HG02623 (cell line): Measurements from ENCODE around the gene ATXN1.
"Not testable (repeated sequence)": the region's sequence is repeated elsewhere in the genome, so short reads cannot be mapped to it uniquely, and the experiment has no call there.

Experiments used
- ATAC-seq: cut with Tn5 transposase; IDR thresholded peaks from one replicate; pipeline ENCODE4 v1.9.1; 2021; ENCODE audit warnings: moderate library complexity; ENCODE audit not compliant: unreplicated experiment

ATXN1 gene

DNA sequence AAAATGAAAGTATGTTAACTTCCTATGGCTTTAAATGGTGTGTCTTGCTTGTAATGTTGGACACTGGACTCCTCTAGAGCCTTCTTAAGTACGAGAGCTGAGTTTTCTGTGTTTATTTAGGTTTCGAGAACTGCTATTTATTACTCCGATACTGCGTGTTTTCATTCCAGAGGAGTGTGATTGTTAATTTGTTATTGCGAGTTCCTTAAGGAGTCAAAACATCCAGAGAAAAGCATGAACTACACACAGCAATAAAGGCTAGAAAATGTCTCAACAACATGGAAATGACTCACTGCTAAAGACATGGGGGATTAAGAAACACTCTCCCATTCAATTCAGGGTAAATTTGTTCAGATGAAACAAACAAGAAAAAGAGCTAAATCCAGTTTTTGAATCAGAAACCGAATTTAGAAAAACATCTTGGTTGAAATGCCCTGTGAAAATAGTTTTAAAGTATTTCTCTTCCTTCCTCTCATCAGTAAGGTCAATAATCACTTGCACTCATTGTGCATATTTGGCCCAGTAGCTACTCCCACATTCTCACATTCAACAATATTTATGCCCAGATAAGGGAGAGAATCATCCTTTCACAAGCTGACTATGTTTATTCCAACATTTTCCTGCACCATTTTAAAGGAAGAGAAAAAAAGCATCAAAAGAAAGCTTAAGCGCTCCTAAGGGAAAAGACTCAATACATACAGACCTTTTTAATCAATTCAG is 36.0 kb downstream of the ATXN1 start:
- no peak for ATAC-seq

DNA sequence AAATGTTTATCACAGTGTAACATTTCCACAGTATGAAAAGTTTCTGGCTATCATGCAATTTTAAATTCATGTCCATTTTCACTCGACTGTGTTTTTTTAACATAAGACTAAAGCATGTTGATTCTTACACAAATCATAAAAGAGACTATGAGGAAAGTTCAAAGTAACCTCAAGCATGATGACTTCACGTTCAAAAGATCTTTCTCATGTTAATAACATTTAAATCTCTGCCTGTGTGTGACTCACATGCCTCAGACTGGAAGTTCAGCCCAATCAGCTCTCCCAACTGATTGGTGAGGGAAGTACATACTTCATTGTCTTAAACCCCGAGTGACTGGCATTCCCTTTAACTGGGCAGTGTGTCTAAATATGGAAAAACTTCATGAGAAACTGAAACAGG is 37.4 kb downstream of the ATXN1 start:
- ATAC-seq: no peak

DNA sequence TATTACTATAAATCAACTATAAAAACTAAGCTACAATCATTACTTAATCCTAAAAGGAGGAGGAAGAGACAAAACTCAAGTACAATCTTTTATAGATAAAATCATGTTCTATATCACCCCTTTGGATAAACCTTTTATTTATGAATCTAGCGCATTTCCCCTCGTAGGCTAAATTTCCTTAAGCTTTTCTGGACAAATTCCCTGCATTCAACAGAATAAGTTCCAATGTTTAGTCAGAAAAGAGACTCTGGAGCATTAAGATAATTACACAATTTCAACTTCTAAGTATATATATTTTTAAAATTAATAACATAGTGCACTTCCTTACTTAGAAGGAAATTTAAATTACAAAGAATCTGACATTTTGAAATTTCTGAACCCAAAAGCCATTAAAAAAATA is 37.9 kb downstream of the ATXN1 start:
- ATAC-seq: no peak

DNA sequence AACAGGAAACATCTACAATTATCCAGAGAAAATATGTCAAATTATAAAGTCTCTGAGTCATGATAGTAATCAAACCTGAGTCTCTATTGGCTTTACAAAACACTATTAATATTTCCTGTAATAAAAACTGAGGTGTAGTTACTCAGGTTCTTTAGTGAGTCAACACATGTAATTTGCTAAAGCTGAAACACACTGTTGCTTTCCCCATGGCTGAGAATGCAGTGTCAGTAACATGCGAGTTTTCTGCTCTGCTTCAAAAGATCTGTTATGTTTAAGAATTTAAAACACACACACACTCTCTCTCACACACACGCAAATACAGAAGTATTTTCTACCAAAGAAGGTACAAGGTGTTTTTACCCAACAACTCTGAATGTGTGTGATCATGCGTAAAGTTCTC is 38.6 kb downstream of the ATXN1 start:
- no peak for ATAC-seq

DNA sequence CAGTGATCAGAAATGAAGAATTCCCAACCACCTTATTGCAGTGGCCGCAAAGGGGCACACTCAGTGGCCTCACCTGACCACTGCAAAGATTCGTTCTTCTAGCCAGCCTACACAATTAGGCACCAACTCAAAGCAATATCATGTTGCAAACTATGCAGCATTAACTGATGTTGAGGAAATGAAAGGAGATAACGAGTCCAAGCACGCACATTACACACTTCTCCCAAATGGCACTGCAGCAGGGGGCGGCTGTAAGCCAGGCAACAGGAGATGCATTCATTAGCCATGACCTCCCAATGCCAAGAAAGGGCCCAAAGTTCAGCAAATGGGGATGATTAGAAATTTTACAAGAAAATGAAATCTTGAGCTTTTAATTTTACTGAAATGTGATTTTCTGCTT is 39.3 kb downstream of the ATXN1 start:
- no peak for ATAC-seq

DNA sequence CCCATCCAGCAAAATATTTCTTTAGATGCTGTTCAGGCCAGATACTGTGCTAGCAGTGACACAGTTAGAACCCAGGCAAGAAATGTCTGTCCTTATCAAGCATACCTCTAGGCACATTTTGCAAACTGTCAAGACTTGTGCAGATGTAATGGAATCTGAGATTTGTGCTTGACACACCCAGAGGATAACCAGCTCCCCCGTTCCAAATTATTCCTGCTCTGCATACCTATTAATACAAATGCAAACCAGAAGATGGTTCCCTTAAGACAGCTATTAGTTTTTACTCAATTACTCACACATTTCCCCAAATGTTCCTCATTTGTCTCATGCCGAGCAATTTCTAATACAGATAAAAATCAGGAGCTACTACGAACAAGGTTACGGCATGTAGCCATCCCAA is 40.4 kb downstream of the ATXN1 start:
- ATAC-seq: no peak

DNA sequence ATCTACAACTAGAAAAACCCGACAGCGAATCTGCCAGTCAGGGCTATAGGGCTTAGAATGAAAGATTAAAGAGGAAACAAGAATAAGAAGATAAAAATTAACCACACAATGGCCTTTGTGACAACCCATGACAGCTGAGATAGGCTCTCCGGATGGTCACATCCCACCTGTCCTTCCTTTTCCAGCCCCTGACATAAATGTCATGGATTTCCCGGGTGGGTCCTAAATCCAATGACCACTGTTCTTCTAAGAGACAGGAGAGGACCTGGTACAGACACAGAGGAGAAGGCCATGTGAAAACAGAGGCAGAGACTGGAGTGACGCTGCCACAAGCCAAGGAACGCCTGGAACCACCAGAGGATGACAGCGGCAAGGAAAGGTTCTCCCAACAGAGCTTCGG is 41.8 kb downstream of the ATXN1 start:
- ATAC-seq: no peak

DNA sequence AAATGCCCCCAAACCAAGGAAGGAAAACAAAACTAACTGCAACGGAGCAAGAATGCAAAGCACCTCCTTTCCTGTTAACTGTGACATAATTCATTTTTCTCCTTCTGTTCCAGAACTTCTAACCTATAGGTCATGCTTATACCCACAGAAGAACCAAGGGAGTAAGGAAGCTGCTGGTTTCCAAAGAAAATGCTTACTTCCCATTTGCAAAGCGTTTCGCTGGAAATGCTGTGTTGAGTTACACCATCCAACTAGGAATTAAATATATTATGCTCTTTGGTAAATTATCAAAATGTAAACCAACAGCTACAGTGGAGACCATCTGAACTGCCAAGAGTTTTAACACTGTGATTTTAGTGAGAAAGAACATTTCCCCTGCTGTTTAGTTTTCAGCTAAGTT is 42.9 kb downstream of the ATXN1 start:
- no peak for ATAC-seq

DNA sequence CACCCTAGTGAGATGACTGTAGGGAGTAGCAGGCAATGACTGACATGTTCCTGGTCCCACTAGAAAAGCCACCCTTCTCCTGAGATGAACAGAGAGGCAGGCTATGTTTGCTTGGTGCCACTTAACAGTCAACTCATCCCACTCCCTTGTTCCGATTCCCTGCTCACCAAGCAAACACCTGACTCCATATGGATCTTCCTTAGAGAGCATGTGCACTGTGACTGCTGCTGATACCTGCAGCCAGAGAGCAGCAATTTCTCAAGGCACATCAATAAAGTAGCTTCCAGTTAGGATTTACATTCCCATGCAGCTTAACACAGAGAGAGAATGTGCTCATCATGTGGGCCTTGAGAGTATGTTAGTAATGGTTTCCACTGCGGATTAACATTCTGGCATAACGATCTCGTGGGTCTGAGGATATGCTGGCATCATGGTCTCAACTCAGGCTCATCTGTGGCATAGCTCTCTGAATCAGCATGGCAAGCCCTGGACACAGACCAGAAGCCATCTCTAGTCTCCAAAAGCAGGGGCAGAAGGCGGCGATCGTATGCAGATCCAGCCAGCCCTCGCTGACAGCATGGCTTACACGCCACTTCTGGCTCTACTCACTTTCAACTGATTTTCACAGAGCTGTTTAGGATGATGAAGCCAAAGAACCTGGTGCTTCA is 43.9 kb downstream of the ATXN1 start:
- no peak for ATAC-seq

DNA sequence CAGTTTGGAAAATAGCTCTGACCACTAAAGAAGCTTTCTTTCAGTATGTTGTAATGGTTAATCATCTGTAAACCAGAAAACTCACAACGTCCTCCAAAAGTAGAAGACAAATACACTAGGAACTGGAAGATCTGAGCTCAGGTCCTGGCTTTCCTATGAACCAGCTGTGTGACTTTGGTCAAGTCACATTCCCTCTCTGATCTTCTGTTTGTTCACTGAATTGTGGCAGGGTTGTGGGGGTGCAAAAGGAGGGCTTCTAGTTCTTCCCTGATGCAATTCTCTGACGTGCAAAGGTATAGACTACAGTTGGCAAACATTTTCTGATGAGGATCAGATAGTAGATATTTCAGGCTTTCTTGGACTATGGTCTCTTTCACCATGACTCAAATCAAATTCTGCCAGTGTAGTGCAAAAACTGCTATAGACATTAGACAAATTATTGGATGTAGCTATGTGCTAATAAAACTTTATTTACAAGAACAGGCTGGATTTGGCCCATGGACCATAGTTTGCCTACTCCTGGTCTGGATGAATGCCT is 44.9 kb downstream of the ATXN1 start:
- ATAC-seq: no peak

DNA sequence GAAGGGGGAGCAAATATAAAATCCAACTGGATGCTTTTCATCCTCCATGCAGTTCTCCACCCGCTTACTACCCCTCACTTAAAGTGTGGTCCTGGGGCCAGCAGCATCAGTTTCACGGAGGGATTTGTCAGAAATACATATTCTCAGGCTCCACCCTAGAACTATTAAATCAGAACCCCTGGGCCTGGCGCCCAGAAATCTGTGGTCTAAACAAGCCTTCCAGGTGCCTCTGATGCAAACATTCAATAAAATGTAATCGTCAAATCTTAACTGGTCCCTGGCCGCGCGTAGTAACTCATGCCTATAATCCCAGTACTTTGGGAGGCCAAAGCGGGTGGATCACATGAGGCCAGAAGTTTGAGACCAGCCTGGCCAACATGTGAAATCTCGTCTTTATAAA is 47.7 kb downstream of the ATXN1 start:
- no peak for ATAC-seq

DNA sequence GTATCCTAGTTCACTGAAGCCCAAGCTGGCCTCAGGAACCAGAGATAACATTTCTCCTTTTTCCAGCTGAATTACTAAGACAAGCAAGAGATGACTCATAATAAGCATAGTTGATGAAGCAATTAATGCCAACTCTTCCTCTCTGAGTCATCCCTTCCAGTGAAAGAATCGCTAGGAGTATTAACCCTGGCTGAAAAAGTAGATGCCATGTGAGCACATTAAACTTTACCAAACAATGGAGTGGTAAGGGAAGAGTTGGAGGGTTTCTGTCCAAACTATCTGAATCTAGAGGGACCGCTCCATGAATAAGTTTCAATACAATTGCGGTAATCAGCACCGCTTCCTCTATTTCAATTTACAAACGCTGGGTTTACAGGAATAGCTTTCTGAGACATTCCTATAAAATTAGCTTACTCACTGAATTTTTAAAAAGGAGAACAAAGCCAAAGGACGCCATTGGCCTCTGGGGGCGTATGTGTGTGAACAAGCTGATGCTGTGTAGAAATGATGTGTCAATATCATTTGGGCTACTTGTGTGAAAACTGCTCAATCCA is 48.3 kb downstream of the ATXN1 start:
- no peak for ATAC-seq

DNA sequence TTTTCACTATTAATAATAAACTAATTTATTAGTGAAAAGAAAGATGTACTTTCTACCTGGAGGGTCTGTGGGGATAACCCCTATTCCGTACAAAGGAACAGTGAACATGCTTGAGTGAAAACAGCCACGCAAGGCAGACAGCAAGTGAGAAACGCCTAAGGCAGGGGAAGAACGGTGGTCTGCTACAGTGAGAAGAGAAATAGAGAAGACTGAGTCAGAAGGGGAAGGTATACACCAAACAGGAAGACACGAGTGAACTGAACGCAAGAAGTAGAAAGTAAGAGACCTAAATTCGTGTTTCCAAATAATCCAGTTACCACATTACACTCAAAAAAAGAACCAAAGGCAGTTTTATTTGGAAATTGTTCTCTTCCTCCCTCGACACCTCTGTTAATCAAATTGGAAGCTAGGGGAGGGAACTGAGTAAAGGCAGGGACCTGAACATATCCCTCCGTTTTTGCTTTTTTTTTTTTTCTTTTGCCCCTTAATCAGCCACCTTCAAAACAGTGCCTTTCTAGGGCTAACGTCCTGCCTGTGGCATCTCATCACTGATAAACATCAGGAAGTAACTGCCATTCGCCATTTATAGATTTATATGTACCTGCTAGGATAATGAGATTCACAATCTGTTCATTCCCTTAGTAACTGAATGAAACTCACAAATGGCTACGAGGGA is 48.9 kb downstream of the ATXN1 start:
- peak; percentile 63 for ATAC-seq

DNA sequence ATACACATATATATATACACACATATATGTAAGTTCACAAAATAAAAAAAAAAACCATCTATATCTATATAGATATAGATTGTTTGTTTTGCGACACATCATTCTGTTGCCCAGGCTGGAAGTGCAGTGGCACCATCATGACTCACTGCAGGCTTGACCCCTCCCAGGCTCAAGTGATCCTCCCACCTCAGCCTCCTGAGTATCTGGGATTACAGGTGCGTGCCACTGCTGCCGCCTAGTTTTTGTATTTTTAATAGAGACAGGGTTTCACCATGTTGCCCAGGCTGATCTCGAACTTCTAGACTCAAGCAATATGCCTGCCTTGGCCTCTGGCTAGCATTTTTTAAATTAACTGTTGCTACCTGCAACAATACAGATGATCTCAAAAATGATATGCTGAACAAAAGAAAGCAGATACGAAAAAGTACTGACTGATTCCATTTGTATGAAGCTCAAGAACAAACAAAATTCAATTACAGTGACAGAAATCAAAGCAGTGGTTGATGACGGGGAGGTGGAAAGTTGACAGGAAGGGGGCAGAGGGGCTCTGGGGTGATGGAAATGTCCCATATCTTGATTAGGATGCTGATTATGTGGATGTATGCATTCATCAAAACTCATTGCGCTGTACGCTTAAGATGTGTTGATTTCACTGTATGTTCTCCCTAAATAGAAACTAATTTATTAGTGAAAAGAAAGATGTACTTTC is 49.6 kb downstream of the ATXN1 start:
- no peak for ATAC-seq

DNA sequence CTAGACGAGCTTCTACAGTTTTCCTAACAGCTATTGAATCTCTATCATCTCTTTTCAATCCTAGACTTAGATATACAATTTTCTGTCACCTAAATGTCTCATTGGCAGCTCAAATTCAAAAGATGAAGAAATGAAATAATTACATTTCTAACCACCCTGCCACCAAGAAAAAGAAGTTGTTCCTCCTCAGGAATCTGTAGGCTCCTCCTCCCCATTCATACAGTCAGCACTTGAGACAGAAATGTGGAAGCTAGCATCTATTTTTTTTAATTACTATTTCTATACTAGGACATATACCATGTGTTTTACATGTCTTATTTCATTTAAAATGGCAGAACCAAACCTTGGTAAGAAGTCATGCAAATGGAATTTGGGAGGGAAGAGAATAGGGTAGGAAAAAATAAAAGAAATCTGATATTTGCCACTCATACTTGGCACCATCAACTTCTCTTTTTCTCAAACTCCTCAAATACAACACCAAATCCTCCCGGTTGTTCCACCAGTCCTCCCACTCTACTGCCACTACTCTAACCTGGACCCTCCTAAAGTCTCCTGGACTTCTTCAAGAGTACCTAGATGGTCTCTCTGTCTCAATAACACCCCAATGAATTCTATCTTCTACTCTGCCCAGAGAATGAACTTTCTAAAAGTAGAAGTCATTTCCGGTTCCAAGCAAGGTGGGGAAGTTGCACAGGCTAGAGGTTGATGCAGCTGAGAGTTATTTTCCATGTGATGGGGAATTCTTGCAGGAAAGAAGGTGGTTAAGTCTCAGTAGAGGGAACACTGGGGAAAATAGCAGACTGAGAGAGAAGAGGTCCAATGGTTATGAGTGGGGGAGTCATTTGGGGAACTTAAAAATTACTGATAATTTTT is 54.1 kb downstream of the ATXN1 start:
- ATAC-seq: no peak

DNA sequence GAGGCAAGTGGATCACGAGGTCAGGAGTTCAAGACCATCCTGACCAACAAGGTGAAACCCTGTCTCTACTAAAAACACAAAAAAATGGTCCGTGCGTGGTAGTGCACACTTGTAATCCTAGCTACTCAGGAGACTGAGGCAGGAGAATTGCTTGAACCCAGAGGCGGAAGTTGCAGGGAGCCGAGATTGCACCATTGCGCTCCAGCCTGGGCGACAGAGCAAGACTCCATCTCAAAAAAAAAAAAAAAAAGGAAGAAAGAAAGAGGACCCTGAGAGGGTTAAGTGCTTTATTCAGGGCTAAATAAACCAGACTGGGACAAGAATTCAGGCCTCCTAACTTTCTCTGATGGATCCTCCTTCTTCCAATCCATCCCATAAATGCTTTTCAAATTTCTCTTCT is 54.8 kb downstream of the ATXN1 start:
- not testable (repeated sequence) for ATAC-seq

DNA sequence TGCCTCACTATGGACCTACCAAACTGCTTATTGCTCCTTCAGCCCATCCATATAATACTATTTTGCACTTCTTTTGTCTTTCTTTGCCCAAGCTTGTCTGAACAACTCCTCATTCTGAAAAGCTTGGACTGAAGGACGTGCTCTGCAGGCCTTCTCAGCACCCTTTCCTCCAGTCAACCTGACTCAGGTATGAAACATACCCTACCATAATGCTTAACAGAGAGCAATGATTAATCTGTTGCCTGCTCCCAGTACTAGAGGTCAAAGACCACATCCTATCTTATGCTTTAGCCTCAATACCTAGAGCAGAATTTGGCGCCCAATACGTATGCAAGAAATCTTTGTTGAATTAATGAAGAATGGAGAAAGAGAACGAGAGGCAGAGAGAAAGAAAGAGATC is 55.2 kb downstream of the ATXN1 start:
- no peak for ATAC-seq

DNA sequence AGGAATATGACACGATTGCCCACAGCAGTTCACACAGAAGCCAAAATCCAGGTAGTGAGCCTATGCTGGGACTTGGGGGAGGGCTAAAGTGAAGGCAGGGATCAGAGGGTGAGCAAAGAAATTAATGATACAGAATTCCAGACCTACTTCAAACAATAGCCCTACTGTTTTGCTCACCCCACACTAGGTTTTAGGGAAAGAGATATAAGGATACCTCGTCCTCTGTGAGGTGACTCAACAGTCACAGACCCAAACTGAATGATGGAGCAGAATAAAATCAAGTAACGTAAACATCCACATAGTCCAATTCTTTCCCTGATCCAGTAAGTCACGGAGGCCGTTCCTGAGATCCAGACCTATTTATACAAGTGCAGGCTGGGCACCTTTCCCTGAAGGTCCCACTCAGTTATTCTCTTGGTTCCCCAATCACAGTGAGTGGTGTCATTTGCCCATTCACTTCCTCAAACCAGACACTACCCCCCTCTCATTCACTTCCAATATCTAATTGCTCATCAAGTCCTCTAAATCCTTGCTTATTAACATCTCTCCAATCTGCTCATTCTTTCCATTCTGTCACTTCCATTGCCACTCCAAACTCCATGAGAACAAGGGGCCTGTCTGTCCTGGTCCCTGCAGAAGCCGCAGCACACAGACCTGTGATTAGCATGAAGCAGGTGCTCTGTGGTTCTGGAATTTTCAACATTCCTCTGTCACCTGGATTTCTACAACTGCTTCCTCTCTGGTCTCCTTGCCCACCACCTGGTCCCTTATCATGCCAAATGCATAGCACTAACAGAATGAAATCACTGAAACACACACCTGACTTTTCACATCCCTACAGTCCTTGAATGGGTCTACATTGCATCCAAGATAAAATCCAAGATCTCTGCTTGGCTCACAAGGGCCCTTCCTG is 55.9 kb downstream of the ATXN1 start:
- no peak for ATAC-seq

DNA sequence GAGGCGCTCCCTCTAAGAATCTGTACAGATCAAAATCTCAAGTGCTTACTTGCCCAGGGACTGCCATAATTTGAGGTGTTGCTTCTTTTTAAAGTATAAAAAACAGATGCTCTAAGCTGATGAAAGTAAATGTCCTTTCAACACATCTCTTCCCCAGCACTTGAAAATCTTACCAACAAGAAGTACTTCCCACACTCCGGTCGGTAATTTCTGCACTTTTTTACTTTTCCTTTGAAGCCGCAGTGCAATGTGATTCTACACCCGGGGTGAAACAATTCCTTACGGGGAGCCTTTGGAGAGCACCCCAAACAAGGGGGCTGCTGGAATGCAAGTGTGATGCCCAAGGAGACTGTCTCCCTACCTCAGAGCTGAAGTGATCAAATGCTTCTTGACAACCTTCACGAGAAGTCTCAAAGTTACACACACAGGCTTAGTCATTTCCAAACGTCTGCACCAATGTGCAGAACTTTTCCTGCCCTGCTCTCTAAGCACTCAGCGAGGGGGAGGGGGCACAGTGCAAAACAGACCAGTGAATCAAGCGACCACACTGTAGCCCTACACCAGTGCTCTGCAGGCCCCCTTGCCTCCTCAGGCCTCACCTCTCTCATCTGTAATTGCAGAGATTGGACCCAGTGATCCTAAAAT is 56.7 kb downstream of the ATXN1 start:
- no peak for ATAC-seq
